GM10266 (cell line): Measurements from ENCODE around the gene GNGT1.

Experiments
- DNase-seq: peaks from one replicate; pipeline ENCODE4 v3.0.0; 2012; ENCODE audit errors: extremely low spot score
- CTCF ChIP-seq: IDR thresholded peaks from 2 replicates; pipeline ENCODE4 v1.5.1; 2012; ENCODE audit warnings: mild to moderate bottlenecking, low read depth; ENCODE audit not compliant: control insufficient read depth, insufficient read depth; ENCODE audit errors: missing control alignments

Gene GNGT1

GRCh38 chr7:93877742-93878141, 28.6 kb upstream of the GNGT1 start:
- no peak for TF ChIP-seq CTCF
- no peak for DNase-seq

GRCh38 chr7:93879356-93879755, 27.0 kb upstream of the GNGT1 start:
- no peak for TF ChIP-seq CTCF
- no peak for DNase-seq

- no peak for TF ChIP-seq CTCF
- DNase-seq: no peak
These were observed 23.9 kb upstream of the GNGT1 start for GRCh38 chr7:93882468-93882867.

GRCh38 chr7:93883078-93883916, 23.1 kb upstream of the GNGT1 start:
- no peak for DNase-seq

DNA sequence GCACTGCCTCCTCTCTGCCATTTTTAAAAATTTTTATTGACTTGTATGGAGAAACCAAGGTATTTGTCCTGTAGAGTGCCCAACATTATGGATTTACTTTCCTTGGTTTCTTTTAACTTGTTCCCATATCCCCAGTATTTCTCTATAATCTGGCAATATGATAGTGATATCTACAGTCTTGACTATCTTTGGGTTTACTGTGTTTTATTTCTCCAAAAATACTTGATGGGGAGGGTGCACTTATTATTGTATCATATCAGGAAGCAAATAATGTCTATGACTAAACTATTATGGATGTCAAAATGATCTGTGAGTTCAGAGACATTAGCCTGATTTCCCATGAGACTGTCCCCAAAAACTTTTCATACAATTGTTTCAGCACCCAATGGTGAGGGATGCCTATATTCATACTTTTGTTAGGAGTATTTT, 22.4 kb upstream of the GNGT1 start:
- DNase-seq: no peak
- no peak for TF ChIP-seq CTCF

More at GRCh38 chr7:93883078-93883916, 23.1 kb upstream of the GNGT1 start:
- no peak for TF ChIP-seq CTCF

GRCh38 chr7:93884541-93884940, 21.8 kb upstream of the GNGT1 start:
- no peak for DNase-seq
- TF ChIP-seq CTCF: no peak

- no peak for DNase-seq
- TF ChIP-seq CTCF: no peak
These were observed 17.1 kb upstream of the GNGT1 start for GRCh38 chr7:93889261-93889660.
